HG03175 (cell line): ENCODE measurements around the gene NFYC.

Source experiments
- ATAC-seq: cut with Tn5 transposase; IDR thresholded peaks from one replicate; pipeline ENCODE4 v1.9.1; 2021; ENCODE audit warnings: mild to moderate bottlenecking, moderate library complexity; ENCODE audit not compliant: unreplicated experiment

The NFYC gene

DNA sequence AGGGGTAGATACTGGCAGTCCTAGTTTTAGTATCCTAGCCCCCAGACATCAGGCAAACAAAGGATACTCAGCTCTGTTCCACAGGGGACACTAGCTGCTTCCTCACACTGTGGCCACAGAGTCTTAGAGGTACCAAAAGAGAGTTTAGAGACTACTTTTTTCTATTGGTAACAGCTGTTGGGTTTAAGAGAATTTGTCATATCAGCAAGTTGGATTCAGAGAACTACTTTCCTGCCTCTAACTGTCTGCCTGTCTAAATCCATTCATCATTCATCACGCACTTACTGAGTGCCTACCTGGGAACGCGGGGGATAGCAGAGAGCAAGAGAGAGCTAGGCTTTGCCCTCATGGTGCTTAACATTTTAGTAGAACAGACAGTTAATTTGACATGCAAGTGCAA is 65.0 kb downstream of the NFYC start:
- no peak for ATAC-seq

DNA sequence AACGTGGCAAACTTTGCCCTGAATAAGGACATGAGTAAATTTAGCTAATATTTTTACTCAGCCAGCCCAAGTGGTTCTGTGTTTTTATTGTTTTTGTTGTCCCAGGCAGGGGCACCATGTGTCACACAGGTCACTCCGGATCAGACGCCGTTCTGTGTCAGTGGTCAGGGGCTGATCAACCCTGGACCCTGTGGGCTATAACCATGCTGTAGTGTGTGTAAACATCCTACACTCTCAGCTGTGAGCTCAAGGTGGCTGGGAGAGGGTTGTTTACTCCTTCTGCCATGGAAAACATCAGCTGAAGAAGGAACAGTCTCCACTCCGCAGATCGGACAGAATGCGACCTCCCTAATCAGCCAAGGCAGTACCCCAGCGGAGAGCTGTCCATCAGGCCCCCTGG is 65.6 kb downstream of the NFYC start:
- no peak for ATAC-seq

GRCh38 chr1:40758004-40758403 is 66.5 kb downstream of the NFYC start:
- no peak for ATAC-seq

GRCh38 chr1:40758578-40759343 is 67.3 kb downstream of the NFYC start:
- no peak for ATAC-seq

- no peak for ATAC-seq
These were observed 69.5 kb downstream of the NFYC start for GRCh38 chr1:40760984-40761383.

DNA sequence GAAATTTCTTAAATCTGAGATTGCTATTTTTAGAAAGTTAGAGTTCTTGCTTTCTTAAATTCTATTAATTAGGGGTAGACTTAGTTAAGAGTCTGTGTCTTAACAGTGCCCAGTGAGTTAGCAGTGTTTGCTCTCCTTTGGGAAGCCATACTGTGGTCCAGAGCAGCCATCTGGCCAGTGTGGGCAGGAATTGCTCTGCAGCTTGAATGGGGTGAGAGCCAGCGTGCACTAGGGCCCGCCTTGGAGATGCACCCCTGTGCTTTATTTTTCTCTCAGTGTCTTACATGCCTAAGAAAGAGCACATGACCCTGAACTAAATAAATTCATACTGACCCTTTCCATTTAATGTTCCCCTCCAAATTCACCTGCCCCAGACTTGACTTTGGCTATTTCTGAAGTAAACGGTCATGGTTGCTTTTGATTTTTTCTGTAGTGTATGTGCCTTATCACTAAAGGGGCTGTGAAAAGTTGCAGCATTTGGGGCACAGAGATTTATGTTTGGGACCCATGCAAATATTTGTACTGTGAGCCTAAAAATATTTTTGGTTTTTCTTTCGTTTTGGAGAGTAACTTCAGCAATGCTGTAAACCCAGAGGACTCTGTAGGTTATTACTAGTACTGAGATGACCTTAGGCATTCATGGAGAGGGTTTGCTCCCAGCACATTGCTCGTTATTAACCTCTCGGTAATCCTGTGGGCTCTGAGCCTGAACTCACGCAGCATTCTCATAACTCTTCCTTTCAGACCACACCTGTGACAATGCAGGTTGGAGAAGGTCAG is 70.8 kb downstream of the NFYC start:
- no peak for ATAC-seq

DNA sequence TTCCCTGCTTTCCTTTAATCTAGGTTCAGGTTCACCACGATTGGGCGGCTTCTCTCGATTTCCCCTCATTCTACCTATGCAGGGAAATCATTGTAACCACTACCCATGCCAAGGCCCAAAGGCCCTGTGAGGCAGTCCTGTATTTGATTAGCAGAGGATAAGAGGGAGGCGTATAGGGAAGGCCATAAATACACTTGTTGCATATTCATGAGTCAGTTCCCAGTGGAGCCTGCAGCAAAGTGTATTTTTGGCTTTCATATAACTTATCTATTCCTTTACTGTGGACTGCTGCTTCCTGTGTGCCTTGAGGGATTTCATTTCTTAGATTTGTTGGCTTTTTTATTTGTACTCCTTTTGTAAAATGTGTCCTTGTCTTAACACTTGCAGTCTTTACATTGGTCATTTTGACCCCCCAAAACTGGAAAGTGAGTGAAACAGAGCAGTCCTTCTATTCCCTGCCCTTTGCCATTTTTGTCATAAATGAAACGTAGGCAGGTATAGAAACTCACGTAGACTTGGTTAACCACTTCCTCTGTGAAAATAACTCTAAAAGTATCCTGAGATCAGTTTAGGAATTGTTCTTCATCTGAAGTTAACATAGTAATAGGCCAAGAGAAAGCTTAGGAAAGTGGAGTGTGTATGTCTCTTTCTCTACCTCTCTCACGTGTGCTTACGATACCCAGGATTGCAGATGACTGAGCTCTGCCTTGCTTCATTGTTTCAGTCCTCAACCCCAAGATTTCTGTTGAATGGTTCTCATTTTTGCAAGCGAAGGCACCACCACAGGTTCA is 72.4 kb downstream of the NFYC start:
- ATAC-seq, result no peak

DNA sequence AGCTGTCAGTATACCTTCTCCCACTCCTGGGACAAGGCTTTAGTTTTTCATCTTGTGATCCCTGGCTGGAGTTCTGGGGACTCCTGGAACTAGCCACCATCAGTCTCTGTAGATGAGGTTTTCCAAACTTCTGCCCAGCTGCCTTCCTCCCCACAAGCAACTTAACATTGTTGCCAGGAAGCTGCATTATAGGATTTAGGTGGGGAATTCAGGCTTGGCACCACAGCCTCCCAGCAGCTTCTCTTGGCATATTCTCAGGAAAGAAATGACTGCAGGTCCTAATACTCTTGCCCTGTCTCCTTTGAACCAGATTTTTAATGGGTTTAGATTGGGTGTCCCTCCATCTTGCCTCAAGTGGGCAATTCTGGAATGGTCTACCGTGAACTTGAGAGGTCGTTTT is 73.5 kb downstream of the NFYC start:
- ATAC-seq, result no peak

GRCh38 chr1:40766017-40766416 is 74.5 kb downstream of the NFYC start:
- no peak for ATAC-seq

DNA sequence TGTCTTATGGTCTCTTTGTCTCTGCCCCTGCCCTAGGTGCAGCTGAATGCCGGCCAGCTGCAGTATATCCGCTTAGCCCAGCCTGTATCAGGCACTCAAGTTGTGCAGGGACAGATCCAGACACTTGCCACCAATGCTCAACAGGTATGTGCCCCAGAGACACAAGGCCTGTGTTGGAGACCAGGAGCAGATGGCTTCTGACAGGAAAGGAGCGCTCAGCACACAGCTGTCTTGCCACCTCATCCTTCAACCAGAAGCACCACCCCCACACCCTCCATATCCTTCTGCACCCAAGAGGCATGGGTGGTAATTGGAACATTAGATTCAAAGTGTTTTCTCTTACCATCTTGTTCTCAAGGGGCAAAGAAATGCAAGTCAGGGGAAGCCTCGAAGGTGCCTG is 75.1 kb downstream of the NFYC start:
- ATAC-seq, result no peak

GRCh38 chr1:40768146-40768990 is 76.9 kb downstream of the NFYC start:
- ATAC-seq, result no peak

GRCh38 chr1:40769815-40770214 is 78.3 kb downstream of the NFYC start:
- ATAC-seq, result no peak

- ATAC-seq, result no peak
These were observed 79.0 kb downstream of the NFYC start for GRCh38 chr1:40770296-40771070.

DNA sequence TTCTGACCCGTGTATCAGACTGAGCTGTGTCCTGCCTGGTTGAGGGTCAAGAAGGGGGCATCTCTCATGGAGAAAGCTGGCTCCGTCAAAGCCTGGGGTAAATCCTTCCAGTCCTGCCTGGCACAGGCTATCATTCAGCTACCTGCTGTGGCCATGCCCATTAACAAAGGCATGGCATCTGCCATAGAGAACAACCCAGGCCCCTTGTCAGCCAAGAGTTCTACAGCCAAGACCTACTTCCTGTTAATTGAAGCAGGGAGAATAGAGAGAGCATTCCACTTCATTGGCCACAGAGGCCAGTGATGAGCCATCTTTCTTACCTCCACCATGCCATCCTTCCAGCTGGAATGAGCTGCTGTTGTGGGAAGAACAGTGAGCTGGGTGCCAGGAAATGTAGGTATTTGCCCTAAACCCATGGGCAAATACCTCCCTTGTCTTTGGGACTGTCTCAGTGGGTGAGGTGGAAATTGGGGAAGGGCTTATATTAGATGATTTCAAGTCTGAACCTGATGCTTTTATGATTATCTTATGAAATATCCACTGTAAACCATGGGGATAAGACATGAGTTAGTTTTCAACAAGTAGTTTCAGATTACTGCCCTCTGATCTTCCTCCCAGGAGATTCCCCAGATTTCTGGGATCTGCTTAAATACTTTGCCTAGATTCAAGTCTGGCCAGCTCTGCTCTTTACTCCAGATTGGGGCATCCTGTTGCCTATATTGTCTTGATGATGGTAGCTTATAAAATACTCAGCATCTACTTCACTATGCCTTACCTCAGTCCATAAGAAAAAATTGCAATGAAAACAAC is 80.8 kb downstream of the NFYC start:
- ATAC-seq, result no peak

GRCh38 chr1:40773748-40774265 is 82.3 kb downstream of the NFYC start:
- no peak for ATAC-seq

DNA sequence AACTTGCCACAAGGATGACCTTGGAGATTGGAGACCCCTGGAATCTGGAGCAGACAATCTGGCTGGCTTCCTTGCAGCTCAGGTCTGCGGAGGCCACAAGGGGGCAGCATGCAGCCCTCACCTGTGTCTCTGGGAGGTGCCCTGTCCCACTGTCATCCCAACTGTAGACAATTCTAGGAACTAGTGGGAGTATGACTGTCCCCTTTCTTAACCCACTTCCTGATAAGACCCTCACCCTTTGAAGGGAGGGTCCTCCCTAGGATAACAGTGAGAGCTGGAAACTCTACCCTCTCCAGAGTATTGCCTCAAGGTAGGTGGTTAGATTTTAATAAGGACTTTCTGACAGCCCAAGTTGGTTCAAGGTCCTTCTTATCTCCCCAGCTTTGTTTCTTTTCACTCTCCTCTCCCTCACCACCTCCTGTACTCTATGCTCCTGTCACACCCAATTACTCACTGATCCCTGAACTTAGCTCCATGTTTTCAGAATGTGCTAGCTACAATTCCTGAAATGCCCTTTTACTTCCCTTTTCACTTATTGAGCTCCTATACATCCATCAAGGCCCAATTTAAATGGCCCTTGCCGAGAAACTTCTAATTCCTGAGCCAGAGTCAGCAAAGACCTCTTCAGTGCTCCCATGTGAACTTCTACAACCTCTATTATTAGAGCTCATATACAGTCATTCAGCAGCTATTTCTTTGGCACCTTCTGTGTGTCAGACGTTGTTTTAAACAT is 82.9 kb downstream of the NFYC start:
- no peak for ATAC-seq

DNA sequence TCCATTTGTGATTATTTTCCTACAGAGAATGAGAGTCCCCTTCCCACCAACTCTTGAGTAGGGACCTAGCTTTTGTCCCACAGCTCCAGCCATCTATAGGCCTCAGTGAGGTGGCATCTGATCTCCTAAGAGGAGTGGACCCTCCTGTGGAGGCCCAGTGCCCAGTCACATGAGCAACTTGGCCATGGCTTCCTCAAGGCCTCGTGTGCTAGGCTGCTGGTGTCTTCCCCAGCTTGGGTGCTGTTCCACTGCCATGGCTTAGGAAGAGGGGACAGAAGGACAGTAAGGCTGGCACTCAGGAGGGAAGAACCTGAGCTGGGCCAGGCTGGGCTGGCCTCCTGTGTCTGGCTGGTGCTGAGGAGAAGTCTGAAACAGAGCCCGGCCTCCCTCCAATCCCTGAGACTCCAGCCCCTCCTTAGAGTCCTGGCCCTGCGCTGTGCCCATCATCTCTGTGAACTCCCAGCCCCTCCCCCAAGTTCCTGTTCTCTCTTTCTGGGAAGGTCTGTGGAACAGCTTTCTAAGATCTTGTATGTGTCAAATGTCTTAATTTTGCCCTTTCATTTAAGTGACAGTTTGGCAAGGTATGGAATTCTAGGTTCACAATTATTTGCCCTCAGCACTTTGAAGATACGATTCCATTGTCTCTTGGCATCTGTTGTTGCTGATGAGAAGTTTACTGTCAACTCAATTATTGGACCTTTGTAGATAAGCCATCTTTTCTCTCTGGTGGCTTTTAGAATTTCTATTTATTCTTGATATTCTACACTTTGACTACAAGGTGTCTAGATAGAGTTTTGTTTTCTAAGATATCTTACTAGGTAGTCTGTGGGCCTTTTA is 85.0 kb downstream of the NFYC start:
- ATAC-seq, result no peak
